Measurements from ENCODE around the gene GPC5. TPM values are rescaled to one million over a fixed set of nuclear protein-coding genes. Genes with fewer than 3 reads are reported as not detected.

Gene GPC5
- total RNA-seq, 4 donors from 2014 or later: 0.24 to 30.8 (median 1.8) TPM; not detected in 1

DNA sequence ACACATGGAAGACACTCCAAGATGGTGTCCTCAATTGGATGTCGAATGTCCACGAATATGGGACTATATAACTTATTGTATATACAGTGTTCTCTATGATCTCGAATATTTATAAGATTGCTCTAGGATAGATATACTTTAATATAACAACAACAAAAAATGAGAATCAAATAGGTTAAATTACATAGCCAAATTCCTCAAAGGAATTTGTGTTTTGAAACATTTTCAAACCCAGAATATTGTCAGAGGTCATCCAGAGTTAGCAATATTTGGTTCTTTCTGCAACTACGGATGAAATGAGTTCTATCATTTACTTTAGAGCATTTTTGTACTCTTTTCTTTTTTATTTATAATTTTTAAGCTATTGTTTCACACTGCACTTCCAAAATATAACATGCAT, 857.8 kb downstream of the GPC5 start:
- Histone ChIP-seq H3K27ac (no peak overlapping the region), H3K4me3 (no peak overlapping the region), H3K36me3 (no peaks in the 10 kb centered on the region), H3K9me3 (no peaks in the 10 kb centered on the region), H3K4me1 (no peaks in the 10 kb centered on the region), H3K27me3 (no peaks in the 10 kb centered on the region)
- TF ChIP-seq, protein P1, sequence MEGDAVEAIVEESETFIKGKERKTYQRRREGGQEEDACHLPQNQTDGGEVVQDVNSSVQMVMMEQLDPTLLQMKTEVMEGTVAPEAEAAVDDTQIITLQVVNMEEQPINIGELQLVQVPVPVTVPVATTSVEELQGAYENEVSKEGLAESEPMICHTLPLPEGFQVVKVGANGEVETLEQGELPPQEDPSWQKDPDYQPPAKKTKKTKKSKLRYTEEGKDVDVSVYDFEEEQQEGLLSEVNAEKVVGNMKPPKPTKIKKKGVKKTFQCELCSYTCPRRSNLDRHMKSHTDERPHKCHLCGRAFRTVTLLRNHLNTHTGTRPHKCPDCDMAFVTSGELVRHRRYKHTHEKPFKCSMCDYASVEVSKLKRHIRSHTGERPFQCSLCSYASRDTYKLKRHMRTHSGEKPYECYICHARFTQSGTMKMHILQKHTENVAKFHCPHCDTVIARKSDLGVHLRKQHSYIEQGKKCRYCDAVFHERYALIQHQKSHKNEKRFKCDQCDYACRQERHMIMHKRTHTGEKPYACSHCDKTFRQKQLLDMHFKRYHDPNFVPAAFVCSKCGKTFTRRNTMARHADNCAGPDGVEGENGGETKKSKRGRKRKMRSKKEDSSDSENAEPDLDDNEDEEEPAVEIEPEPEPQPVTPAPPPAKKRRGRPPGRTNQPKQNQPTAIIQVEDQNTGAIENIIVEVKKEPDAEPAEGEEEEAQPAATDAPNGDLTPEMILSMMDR (IDR thresholded peaks at IDR 0.05): no peak
- no peak for TF ChIP-seq POLR2A (IDR thresholded peaks at IDR 0.05)
- intact Hi-C loops (cut with DNase I; ENCODE audit: low total_unique reads): no loop called here
- no peak for DNase-seq

DNA sequence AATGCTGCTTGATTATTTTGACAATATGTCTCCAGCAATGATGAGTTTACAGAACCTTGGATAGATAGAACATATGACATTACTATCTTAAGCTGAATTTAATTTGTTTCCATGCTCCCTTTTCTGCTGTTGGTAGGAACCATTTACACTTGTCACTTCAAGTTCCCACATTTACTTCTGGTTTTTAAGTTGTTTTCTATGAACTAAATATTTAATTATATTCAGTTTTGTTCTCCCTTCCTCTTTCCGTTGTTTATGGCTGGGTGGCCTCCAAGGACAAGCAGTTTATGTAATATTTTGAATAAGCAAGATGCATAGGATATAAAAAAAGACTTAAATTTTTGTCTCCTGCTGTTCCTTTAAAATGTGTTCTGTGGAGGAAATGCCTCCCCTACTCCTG, 860.6 kb downstream of the GPC5 start:
- intact Hi-C loops (cut with DNase I; ENCODE audit: low total_unique reads): no loop called here
- H3K27me3 ChIP-seq: no peaks in the 10 kb centered on the region
- no peak overlapping the region for H3K4me3 ChIP-seq
- no peak for TF ChIP-seq POLR2A (IDR thresholded peaks at IDR 0.05)
- TF ChIP-seq, protein P1 (IDR thresholded peaks at IDR 0.05): no peak
- no peaks in the 10 kb centered on the region for H3K4me1 ChIP-seq
- no peaks in the 10 kb centered on the region for H3K9me3 ChIP-seq
- no peak overlapping the region for H3K27ac ChIP-seq
- DNase-seq: no peak
- H3K36me3 ChIP-seq: no peaks in the 10 kb centered on the region

- no peaks in the 10 kb centered on the region for H3K36me3 ChIP-seq
- DNase-seq: no peak
- H3K27ac ChIP-seq: no peak overlapping the region
- TF ChIP-seq POLR2A (IDR thresholded peaks at IDR 0.05): no peak
- no peaks in the 10 kb centered on the region for H3K27me3 ChIP-seq
- H3K4me3 ChIP-seq: no peak overlapping the region
- no peaks in the 10 kb centered on the region for H3K4me1 ChIP-seq
- no peaks in the 10 kb centered on the region for H3K9me3 ChIP-seq
- intact Hi-C loops (cut with DNase I; ENCODE audit: low total_unique reads): no loop called here
Observed at GRCh38 chr13:92259523-92259922, 861.1 kb downstream of the GPC5 start.

DNA sequence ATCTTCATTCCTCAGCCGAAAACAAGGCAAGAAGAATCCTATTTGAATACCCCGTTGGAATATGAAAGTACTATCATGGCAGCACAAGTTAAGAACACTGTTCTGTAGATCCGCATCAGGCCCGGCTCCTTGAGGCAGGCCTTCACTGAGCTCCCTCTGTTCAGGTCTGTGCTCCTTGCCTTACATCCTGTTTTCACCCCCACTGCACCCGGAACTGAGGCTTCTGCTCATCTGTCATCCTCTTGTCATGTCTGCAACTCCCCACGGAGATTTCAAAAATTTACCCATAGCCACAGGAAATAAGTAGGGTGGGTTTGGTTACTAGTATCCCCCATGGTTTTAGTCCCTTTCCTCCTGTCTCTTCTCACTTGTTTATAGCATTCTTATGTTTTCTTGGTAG, 861.9 kb downstream of the GPC5 start:
- H3K4me3 ChIP-seq: no peak overlapping the region
- H3K27me3 ChIP-seq: no peaks in the 10 kb centered on the region
- DNase-seq: no peak
- H3K9me3 ChIP-seq: no peaks in the 10 kb centered on the region
- intact Hi-C loops (cut with DNase I; ENCODE audit: low total_unique reads): no loop called here
- H3K36me3 ChIP-seq: no peaks in the 10 kb centered on the region
- H3K4me1 ChIP-seq: no peaks in the 10 kb centered on the region
- H3K27ac ChIP-seq: no peak overlapping the region
- TF ChIP-seq, protein P1 (IDR thresholded peaks at IDR 0.05): no peak
- TF ChIP-seq POLR2A (IDR thresholded peaks at IDR 0.05): no peak

- Histone ChIP-seq H3K36me3 (no peaks in the 10 kb centered on the region), H3K9me3 (no peaks in the 10 kb centered on the region), H3K27me3 (no peaks in the 10 kb centered on the region), H3K27ac (no peak overlapping the region), H3K4me3 (no peak overlapping the region), H3K4me1 (no peaks in the 10 kb centered on the region)
- intact Hi-C loops (cut with DNase I; ENCODE audit: low total_unique reads): no loop called here
- TF ChIP-seq, protein P1 (IDR thresholded peaks at IDR 0.05): no peak
- TF ChIP-seq POLR2A (IDR thresholded peaks at IDR 0.05): no peak
- no peak for DNase-seq
Observed at GRCh38 chr13:92262100-92262788, 863.8 kb downstream of the GPC5 start.

Measured in uterus (tissue), 4 donors.